ENCODE data around the gene PNLDC1.
A peak's percentile ranks its signal among the peaks of the same experiment; 100 is the strongest.
"Not testable (repeated sequence)": the region's sequence is repeated elsewhere in the genome, so short reads cannot be mapped to it uniquely, and the experiment has no call there.

The PNLDC1 gene

GRCh38 chr6:159813781-159814180 is 13.7 kb downstream of the PNLDC1 start:
- TF ChIP-seq POLR2A (IDR thresholded peaks at IDR 0.05; ENCODE audit: extremely low read depth, insufficient read length) (no peak), MYC (IDR thresholded peaks at IDR 0.05; ENCODE audit: low read depth, low read length) (no peak)
- TF ChIP-seq, protein P1, sequence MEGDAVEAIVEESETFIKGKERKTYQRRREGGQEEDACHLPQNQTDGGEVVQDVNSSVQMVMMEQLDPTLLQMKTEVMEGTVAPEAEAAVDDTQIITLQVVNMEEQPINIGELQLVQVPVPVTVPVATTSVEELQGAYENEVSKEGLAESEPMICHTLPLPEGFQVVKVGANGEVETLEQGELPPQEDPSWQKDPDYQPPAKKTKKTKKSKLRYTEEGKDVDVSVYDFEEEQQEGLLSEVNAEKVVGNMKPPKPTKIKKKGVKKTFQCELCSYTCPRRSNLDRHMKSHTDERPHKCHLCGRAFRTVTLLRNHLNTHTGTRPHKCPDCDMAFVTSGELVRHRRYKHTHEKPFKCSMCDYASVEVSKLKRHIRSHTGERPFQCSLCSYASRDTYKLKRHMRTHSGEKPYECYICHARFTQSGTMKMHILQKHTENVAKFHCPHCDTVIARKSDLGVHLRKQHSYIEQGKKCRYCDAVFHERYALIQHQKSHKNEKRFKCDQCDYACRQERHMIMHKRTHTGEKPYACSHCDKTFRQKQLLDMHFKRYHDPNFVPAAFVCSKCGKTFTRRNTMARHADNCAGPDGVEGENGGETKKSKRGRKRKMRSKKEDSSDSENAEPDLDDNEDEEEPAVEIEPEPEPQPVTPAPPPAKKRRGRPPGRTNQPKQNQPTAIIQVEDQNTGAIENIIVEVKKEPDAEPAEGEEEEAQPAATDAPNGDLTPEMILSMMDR (IDR thresholded peaks at IDR 0.05; ENCODE audit: low read depth, low read length): no peak
- TF ChIP-seq, protein P2, sequence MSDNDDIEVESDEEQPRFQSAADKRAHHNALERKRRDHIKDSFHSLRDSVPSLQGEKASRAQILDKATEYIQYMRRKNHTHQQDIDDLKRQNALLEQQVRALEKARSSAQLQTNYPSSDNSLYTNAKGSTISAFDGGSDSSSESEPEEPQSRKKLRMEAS (IDR thresholded peaks at IDR 0.05; ENCODE audit: low read depth, low read length): no peak

GRCh38 chr6:159815410-159815809 is 15.3 kb downstream of the PNLDC1 start:
- no peak for DNase-seq (ENCODE audit: low read depth)
- H3K4me3 ChIP-seq (ENCODE audit: low read depth, low read length): no peak overlapping the region
- TF ChIP-seq, protein P1 (IDR thresholded peaks at IDR 0.05; ENCODE audit: low read depth, low read length): no peak
- TF ChIP-seq MYC (IDR thresholded peaks at IDR 0.05; ENCODE audit: low read depth, low read length) (no peak), POLR2A (IDR thresholded peaks at IDR 0.05; ENCODE audit: extremely low read depth, insufficient read length) (no peak)
- TF ChIP-seq, protein P2 (IDR thresholded peaks at IDR 0.05; ENCODE audit: low read depth, low read length): no peak

More at GRCh38 chr6:159813781-159814180, 13.7 kb downstream of the PNLDC1 start:
- DNase-seq (ENCODE audit: low read depth): no peak
- H3K4me3 ChIP-seq (ENCODE audit: low read depth, low read length): no peak overlapping the region

DNA sequence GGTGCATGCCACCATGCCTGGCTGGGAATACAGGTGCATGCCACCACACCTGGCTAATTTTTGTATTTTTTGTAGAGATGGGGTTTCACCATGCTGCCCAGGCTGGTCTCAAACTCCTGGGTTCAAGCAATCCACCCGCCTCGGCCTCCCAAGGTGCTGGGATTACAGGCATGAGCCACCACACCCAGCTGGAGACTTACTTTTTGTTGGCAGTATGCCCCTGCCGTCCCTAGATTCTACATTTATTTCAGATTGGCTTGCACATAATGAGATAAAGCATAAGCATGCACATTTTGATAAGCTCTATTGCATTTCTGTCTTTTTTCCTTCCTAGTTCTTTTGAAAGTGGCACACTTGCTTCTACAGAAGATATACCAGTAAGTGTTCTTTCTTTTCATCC is 16.7 kb downstream of the PNLDC1 start:
- DNase-seq (ENCODE audit: low read depth); H3K4me3 ChIP-seq (ENCODE audit: low read depth, low read length): not testable (repeated sequence)

DNA sequence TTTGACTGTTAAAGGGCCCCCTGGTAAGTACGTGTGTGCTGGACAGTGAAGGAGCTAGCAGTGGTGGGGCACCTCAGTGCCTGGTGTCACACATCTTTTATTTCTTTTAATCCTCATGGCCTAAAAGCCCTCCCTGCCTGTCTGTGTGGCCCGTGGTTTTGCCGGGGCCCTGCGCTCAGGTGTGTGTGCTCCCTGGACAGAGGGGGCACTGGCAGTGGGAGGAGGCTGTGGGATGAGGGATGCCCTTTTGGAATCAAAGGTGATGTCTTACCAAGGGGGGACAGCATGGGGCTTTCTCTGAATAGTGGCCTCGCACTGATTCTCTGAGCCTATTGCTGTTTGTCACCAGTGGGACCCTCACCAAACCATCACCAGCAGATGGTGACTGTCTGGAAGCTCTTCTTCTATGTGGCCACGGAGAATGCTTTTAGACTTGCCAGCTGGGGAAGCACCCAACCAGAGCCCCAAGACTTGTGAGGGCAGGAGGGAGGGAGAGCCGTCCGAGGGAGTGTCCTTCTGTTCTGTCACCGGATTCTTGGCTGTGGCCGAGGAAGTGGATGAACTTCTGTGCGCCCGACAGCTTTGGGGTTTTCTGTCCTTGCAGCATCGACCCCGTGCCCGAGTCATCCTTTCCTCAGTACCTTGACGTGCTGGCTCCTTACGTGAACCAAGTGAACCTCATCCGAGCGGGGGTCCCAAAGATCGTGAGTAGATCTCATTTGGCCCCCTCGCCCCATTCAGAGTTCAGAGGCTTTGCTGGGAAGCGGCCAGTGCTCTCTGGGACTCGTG is 18.1 kb downstream of the PNLDC1 start:
- no peak overlapping the region for H3K4me3 ChIP-seq (ENCODE audit: low read depth, low read length)
- DNase-seq (ENCODE audit: low read depth): no peak
- TF ChIP-seq POLR2A (IDR thresholded peaks at IDR 0.05; ENCODE audit: extremely low read depth, insufficient read length) (no peak), MYC (IDR thresholded peaks at IDR 0.05; ENCODE audit: low read depth, low read length) (no peak)
- TF ChIP-seq, protein P1 (IDR thresholded peaks at IDR 0.05; ENCODE audit: low read depth, low read length): no peak
- TF ChIP-seq, protein P2 (IDR thresholded peaks at IDR 0.05; ENCODE audit: low read depth, low read length): no peak

DNA sequence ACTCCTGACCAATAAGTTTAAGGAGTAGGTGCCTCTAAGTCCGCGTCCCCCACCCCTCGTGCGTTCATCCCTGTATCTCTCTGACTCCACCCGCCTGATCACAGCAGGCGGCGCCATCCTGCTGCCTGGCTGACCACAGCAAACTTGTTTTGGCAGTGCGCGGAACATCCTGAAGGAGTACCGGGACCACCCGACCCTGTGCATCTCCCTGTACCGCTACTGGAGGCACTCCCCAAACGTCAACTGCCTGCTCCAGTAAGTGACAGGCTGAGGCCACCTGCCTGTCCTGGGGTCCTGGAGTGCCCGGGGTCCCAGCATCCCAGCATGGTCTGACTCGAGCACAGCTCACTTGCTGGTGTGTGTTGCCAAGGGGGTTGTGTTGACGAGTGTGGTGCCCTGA is 19.0 kb downstream of the PNLDC1 start:
- TF ChIP-seq POLR2A (IDR thresholded peaks at IDR 0.05; ENCODE audit: extremely low read depth, insufficient read length): no peak
- TF ChIP-seq, protein P1 (IDR thresholded peaks at IDR 0.05; ENCODE audit: low read depth, low read length): no peak
- no peak for TF ChIP-seq MYC (IDR thresholded peaks at IDR 0.05; ENCODE audit: low read depth, low read length)
- TF ChIP-seq, protein P2 (IDR thresholded peaks at IDR 0.05; ENCODE audit: low read depth, low read length): no peak
- DNase-seq (ENCODE audit: low read depth): no peak
- no peak overlapping the region for H3K4me3 ChIP-seq (ENCODE audit: low read depth, low read length)

DNA sequence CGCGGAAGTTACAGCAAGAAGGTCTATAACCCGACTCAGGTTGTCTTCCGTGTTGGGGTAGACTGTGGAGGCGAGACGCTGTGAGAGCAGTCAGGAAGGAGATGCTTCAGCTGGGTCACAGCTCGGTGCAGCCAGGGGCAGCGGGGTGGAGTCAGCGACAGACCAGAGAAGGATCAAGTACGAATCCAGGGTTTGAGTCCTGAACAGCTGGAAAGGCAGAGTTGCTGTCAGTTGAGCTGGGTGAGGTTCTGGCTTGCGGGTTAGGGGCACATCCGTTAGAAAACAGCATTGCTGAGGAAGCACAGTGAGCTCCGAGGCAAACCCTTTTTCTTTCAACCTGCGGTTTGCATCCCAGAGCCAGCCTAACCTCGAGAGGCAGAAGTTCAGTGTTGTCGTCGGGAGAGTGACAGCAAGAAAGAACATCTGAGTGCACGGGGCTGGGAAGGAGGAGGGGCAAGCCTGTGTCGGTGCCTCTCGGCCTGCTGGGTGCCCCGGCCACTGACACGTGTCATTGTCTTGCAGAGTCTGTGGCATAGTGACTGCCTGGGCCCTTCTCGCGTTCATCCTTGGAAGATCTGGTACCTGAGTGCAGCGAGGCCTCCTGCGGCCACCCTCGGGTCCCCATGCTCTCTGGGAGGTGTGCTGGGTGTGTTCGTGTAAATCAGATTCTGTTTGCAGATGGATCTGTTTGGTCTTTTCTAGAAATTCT is 20.0 kb downstream of the PNLDC1 start:
- DNase-seq (ENCODE audit: low read depth): peak; percentile 95
- peak overlapping the region; percentile 46 for H3K4me3 ChIP-seq (ENCODE audit: low read depth, low read length)
- TF ChIP-seq, protein P2 (IDR thresholded peaks at IDR 0.05; ENCODE audit: low read depth, low read length): peak; percentile 95
- TF ChIP-seq MYC (IDR thresholded peaks at IDR 0.05; ENCODE audit: low read depth, low read length) (peak; percentile 79), POLR2A (IDR thresholded peaks at IDR 0.05; ENCODE audit: extremely low read depth, insufficient read length) (no peak)
- TF ChIP-seq, protein P1 (IDR thresholded peaks at IDR 0.05; ENCODE audit: low read depth, low read length): no peak
